Activated CD4-positive, CD25-positive, alpha-beta regulatory T cell treated with anti-CD3 and anti-CD28 coated beads, Interleukin-2, amount 50 U/mL, for 24 hours (primary cell): ENCODE results near the gene FOXL3.

Experiments used
- ATAC-seq, 2 donors: fragments of 150-1000 bp; cut with Tn5 transposase; one replicate each; pipeline ENCODE4 v1.10.0; 2021; ENCODE audit warnings: mild to moderate bottlenecking in 1 of 2, moderate library complexity in 1 of 2

Gene FOXL3

GRCh38 chr7:303884-304573, 14.1 kb downstream of the FOXL3 start:
- ATAC-seq = no peak

GRCh38 chr7:304574-305409, 14.8 kb downstream of the FOXL3 start:
- no peak for ATAC-seq

DNA sequence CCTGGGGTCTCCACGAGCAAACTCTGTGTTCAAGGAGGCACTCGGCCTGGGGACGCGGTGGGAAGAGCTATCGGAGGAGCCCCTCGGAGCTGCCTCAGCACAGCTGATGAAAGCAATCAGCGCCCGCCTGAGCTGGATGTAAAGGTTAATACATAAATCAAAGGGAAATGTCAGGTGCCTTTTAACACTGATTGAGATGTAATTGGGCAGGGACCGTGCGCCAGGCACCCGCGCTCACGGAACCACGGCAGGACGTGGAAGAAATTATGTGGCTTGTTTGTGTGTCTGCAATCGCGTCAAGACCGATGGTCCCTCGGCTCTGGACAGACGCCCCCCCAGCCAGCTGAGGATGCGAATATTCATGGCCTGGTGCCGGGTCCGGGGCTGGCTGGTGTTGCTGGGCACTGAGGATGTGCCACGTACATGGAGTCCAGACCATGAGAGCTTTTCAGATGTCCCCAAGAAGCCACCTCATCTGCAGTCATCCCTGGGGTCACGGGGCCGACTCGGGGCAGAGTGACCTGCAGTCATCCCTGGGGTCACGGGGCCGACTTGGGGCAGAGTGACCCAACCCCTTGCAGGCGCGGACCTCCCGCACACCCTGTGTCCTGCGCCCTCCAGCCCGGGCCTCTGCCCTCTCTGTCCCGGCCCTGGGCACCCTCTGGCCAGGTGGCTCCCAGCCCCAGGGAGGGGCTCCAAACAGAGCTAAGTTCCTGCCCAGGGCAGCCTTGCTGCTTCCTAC, 15.6 kb downstream of the FOXL3 start:
- no peak for ATAC-seq

DNA sequence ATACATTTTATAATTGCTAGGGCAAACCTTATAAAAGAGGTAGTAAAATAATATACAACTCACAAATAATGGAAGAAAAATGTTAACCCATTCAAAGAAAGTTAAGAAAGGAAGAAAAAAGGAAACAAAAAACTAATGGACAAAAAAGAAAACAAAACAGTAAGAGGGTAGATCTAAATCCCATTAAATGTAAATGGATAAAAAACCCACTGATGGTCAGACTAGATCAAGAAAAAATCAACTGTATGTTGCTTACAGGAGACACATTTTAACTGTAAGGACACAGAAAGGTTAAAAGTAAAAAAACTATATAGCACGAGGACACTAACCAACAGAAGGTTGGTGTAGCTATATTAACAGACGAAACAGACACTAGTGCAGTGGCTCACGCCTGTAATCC, 18.0 kb downstream of the FOXL3 start:
- no peak for ATAC-seq

DNA sequence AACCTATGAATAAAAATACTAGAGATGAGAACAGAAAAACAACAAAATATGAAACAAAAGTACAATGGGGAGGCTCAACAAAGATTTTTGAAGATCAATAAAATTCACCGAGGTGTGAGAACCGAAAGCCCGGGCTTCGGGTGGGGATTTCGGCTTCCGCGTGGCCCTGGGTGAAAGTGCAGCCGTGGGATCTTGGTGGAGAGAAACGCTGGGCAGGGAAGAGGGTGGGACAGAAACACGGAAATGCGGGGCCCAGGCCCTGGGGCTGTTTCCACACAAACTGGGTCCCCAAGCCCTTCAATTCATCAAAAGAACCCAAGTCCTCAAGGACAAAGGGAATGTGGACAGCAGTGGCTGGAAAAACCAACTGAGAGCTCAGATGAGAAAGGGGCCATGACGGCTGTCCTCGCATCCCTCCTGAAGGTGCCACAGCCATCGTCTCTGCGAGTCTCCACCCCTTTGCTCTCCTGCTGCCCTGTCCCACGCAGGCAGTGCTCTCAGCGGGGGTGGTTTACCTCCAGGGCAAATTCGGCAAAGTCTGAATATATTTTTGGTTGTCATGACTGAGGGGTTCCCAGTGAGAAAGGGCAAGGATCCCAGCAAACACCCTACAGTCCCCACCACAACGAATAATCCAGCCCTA, 19.7 kb downstream of the FOXL3 start:
- no peak for ATAC-seq

- no peak for ATAC-seq
Observed at GRCh38 chr7:311131-311680, 21.2 kb downstream of the FOXL3 start.

GRCh38 chr7:311796-312195, 21.8 kb downstream of the FOXL3 start:
- ATAC-seq = no peak

GRCh38 chr7:312424-312823, 22.5 kb downstream of the FOXL3 start:
- ATAC-seq = no peak

DNA sequence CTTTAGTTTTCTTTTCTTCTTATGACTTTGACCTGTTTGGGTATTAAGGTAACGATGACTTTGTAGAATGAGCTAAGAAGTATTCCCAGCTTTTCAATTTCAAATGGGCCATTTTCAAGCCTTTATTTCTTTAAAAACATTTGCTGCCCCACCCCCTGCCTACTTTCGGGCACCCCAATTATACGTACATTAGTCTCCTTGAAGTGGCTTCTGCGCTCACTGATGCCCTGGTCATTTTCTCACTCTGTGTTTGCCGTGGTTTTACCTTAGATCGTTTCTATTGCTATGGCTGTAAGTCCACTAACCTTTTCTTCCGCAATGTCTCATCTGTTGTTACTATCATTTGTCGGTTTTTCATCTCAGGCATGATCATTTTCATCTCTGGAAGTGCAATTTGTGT, 24.9 kb downstream of the FOXL3 start:
- no peak for ATAC-seq

- ATAC-seq = no peak
Observed at GRCh38 chr7:315516-316265, 25.7 kb downstream of the FOXL3 start.

GRCh38 chr7:317643-318405, 27.9 kb downstream of the FOXL3 start:
- ATAC-seq = no peak

- no peak for ATAC-seq
Observed at GRCh38 chr7:318476-318875, 28.5 kb downstream of the FOXL3 start.

DNA sequence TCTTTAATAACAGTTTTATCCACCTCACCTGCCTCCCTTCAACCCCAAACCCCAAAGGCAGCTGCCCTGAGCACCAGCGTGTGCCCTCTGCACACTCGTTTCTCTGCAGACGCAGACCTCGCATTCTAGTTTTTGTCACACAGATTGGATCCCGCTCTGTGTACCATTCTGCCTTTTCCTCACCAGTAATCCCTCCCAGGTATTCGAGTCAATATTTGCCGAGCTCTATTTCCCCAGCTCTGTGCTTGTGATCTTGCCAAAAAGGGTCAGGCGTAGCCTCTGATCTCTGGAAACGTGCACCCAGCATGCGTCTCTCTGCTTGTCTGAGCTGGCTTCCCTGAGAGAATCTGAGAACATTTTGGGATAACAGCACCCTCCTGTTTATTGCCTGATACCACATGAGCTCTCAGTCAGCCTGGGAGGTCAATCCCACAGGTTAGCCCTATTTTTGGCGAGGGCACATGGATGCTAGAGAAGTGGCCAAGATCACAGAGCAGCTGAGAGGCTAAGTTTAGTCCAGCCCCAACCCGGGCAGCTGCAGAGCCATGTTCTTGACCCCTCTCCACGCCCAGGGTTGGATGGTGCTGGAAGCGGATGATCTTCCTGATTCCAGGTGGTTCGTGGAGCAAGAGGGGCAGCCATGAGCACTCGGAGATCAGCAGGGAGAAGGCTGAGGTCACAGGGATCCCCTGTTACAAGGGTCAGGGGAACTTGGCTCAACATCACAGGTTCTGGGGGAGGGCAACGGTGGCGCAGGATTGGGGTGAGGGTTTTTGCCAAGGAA, 29.1 kb downstream of the FOXL3 start:
- no peak for ATAC-seq

GRCh38 chr7:320297-320696, 30.3 kb downstream of the FOXL3 start:
- ATAC-seq = no peak

GRCh38 chr7:322111-322671, 32.2 kb downstream of the FOXL3 start:
- peak; percentile 96 for ATAC-seq

- no peak for ATAC-seq
Observed at GRCh38 chr7:322708-323111, 32.7 kb downstream of the FOXL3 start.

- ATAC-seq = no peak
Observed at GRCh38 chr7:323410-323809, 33.4 kb downstream of the FOXL3 start.

DNA sequence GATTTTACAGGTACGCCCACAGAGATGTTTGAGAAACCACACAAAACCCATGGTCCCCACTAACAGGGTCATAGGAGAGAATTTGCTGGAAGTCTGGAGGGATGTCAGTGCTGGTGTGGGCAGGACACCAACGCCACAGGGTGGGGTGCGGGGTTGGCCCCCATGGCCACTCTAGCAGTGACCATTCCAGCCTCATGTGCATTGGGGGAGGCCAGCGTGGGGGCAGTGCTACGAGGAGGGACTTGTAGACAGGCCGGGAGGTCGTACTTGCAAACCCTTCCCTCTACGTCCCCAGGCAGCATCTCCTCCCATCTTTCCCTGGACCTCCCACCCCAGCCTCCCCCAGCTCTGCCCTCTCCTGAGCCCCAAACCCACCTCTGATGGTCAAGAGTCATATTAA, 34.0 kb downstream of the FOXL3 start:
- no peak for ATAC-seq

GRCh38 chr7:325051-325798, 35.3 kb downstream of the FOXL3 start:
- ATAC-seq = no peak
